HG03558 (cell line): ENCODE measurements around the gene PLK4.
"Not testable (repeated sequence)": the region's sequence is repeated elsewhere in the genome, so short reads cannot be mapped to it uniquely, and the experiment has no call there.

ENCODE experiments used
- ATAC-seq: cut with Tn5 transposase; IDR thresholded peaks from one replicate; pipeline ENCODE4 v1.9.1; 2021; ENCODE audit warnings: moderate number of reproducible peaks; ENCODE audit not compliant: unreplicated experiment; ENCODE audit errors: extremely low read depth

The PLK4 gene

DNA sequence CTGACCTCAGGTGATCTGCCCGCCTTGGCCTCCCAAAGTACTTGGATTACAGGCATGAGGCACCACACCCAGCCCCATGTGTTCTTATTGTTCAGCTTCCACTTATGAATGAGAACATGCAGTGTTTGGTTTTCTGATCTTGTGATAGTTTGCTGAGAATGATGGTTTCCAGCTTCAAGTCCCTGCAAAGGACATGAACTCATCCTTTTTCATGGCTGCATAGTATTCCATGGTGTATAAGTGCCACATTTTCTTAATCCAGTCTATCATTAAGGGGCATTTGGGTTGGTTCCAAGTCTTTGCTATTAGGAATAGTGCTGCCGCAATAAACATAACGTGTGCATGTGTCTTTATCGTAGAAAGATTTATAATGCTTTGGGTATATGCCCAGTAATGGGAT, 19.0 kb downstream of the PLK4 start:
- not testable (repeated sequence) for ATAC-seq

DNA sequence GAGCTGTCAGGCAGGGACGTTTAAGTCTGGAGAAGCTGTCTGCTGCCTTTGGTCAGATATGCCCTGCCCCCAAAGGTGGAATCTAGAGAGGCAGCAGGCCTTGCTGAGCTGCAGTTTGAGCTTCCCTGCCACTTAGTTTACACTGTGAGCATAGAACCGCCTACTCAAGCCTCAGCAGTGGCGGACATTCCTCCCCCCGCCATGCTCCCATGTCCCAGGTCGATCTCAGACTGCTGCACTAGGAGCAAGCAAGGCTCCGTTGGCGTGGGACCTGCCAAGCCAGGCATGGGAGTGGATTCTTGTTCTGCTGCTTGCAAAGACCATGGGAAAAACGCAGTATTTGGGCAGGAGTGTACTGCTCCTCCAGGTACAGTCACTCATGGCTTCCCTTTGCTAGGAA, 24.3 kb downstream of the PLK4 start:
- no peak for ATAC-seq

DNA sequence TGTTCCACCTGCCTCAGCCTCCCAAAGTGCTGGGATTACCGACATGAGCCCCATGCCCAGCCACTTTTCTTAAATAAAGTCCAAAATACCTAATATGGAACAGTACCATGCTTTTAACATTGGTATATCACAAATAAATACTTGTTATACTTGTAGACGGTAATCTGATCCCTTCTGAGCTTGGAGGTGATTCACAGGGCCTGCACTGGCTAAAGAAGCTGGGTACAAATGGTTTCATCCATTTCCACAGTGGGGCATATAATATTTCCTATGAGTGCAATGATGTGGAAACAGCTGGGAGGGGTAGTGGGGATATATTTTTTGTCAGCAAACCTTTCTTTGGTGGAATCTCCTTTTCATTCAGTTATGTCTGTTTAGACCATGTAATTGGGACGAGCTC, 35.8 kb downstream of the PLK4 start:
- ATAC-seq, result no peak

GRCh38 chr4:127917151-127917550, 36.5 kb downstream of the PLK4 start:
- no peak for ATAC-seq

GRCh38 chr4:127920521-127920920, 39.8 kb downstream of the PLK4 start:
- no peak for ATAC-seq

GRCh38 chr4:127922226-127922625, 41.5 kb downstream of the PLK4 start:
- no peak for ATAC-seq

GRCh38 chr4:127925720-127926119, 45.0 kb downstream of the PLK4 start:
- ATAC-seq, result not testable (repeated sequence)

DNA sequence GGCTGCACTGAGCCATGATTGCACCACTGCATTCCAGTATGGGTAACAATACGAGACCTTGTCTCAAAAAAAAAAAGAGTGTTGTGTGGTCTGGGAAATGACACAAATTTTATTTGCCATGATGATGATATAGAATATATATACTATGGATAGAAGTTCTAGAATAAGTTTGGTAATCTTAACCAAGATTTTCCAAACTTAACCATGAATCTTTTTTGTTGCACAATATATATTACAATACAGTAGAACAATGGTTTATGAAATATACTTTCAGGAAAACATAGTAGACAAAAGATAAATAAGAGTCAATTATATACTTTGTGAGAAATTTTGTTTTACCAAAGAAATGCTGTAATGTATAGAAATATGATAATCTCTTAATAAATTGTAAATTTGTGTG, 49.5 kb downstream of the PLK4 start:
- no peak for ATAC-seq

DNA sequence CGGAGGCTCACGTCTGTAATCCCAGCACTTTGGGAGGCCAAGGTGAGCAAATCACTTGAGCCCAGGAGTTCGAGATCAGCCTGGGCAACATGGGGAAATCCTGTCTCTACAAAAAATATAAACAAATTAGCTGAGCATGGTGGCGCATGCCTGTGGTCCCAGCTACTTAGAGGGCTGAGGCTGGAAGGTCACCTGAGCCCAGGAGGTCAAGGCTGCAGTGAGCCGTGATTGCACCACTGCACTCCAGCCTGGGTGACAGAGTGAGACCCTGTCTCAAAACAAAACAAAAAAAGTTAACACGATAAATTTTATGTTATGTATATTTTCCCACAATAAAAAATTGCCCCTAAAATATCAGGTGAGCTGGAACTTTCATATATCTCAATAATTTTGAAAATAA, 51.1 kb downstream of the PLK4 start:
- ATAC-seq, result not testable (repeated sequence)

DNA sequence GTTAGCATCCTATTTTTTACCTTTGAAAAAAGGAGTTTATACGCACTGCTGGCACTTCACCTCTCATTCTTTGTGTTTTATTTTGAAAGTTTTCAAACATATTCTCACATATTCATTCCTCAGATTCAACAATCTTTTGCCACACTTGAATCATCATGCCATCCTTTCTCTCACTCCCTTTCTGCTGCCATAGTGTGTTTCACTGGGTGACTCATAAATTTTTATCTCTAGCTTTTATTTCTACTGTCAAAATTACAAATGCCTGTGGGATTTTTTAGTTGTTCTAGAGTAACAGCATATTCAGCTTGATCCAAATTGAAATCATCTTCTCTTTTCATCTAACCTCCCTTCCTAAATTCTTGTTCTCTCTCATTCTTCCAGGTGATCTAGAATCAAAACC, 56.3 kb downstream of the PLK4 start:
- ATAC-seq, result no peak
